GM12878 (cell line): ENCODE results near the gene CHAD. TPM values are rescaled to one million over a fixed set of nuclear protein-coding genes. Genes with fewer than 3 reads are reported as not detected.

ENCODE experiments used
- ATAC-seq: fragments of 200-7000 bp; cut with Tn5 transposase; 3 replicates; pipeline ENCODE4 v1.9.1; 2020; ENCODE audit warnings: mild to moderate bottlenecking, moderate library complexity
- BruUV-seq: library from RNA; stranded (reverse); fragments of 400-500 nt; replicated peaks from 2 replicates; lab custom pipeline; 2021; lab: Mats Ljungman, UMichigan
- CTCF ChIA-PET: fragments of 300-600 bp; sonication (Branson Sonifier 250); formaldehyde crosslinking; extraction: SDS; loops from one replicate; lab custom pipeline; 2021; ENCODE audit warnings: inconsistent platforms; lab: Yijun Ruan, JAX
- POLR2A ChIA-PET: fragments of 350-600 bp; formaldehyde crosslinking; extraction: SDS; loops from one replicate; lab custom pipeline; 2021; ENCODE audit warnings: inconsistent platforms; lab: Charles Lee
- RAD21 ChIA-PET: fragments of 300-600 bp; sonication (Branson Sonifier 250); formaldehyde crosslinking; loops from one replicate; lab custom pipeline; 2023; ENCODE audit warnings: antibody characterized with exemption; ENCODE audit not compliant: unreplicated experiment; lab: Charles Lee
- SMC1A ChIA-PET: fragments of 300-600 bp; sonication (Branson Sonifier 250); formaldehyde crosslinking; loops from one replicate; lab custom pipeline; 2023; ENCODE audit not compliant: unreplicated experiment, uncharacterized antibody; lab: Charles Lee
- DNase-seq: peaks from one replicate; pipeline ENCODE4 v3.0.0-alpha.2; 2011; ENCODE audit warnings: low read depth, low spot score
- FAIRE-seq: peaks from 3 replicates; lab custom pipeline; 2011; peaks lifted over from hg19 to GRCh38; lab: Jason Lieb, UNC
- H2AFZ ChIP-seq: 2 replicates; pipeline ENCODE4 v1.6.0; 2011; ENCODE audit warnings: low read depth, low read length, control low read depth; ENCODE audit not compliant: control insufficient read depth
- H3K27ac ChIP-seq: 2 replicates; pipeline ENCODE4 v1.5.1; 2011; ENCODE audit warnings: control low read depth; ENCODE audit not compliant: control insufficient read depth, insufficient read depth
- H3K27me3 ChIP-seq, 2 experiments: replicated peaks in 1 of 2; 2 replicates each; pipeline versions ENCODE4 v1.6.0 to v1.6.1; 2011; ENCODE audit warnings: low read length in 1 of 2; ENCODE audit not compliant: control insufficient read depth in 2 of 2, insufficient read depth in 2 of 2
- H3K36me3 ChIP-seq, 2 experiments: 2 replicates each; pipeline ENCODE4 v1.5.1; 2011; ENCODE audit warnings: low read length in 1 of 2; ENCODE audit not compliant: control insufficient read depth in 2 of 2, insufficient read depth in 2 of 2
- H3K4me1 ChIP-seq: 2 replicates; pipeline ENCODE4 v1.6.1; 2011; ENCODE audit warnings: mild to moderate bottlenecking, low read length, moderate library complexity, mixed read lengths; ENCODE audit not compliant: control insufficient read depth, insufficient read depth
- H3K4me2 ChIP-seq: 2 replicates; pipeline ENCODE4 v1.6.0; 2011; ENCODE audit warnings: control low read depth; ENCODE audit not compliant: control insufficient read depth, insufficient read depth
- H3K4me3 ChIP-seq: fragments of 200-600 bp; sonication (generic); 2 replicates; pipeline ENCODE4 v1.5.1; 2016
- H3K79me2 ChIP-seq: 2 replicates; pipeline ENCODE4 v1.6.0; 2011; ENCODE audit warnings: low read length; ENCODE audit not compliant: control insufficient read depth, insufficient read depth
- H3K9ac ChIP-seq: 2 replicates; pipeline ENCODE4 v1.8.0; 2011; ENCODE audit warnings: low read length, control low read depth, mixed read lengths; ENCODE audit not compliant: control insufficient read depth, insufficient read depth
- H3K9me3 ChIP-seq: replicated peaks from 3 replicates; pipeline ENCODE4 v1.5.1; 2011; ENCODE audit warnings: mild to moderate bottlenecking, low read length; ENCODE audit not compliant: control insufficient read depth, insufficient read depth
- H4K20me1 ChIP-seq: 2 replicates; pipeline ENCODE4 v1.6.0; 2011; ENCODE audit not compliant: control insufficient read depth, insufficient read depth
- EP300 ChIP-seq, 2 experiments: fragments of 150-350 bp in 1 of 2; IDR thresholded peaks; 2 replicates each; pipeline ENCODE4 v1.6.1; 2011 to 2012; ENCODE audit warnings: low read depth in 2 of 2, low read length in 2 of 2, borderline replicate concordance in 1 of 2, improper control_type of control experiment in 1 of 2, inconsistent platforms in 1 of 2; ENCODE audit not compliant: control insufficient read depth in 1 of 2
- PAX5 ChIP-seq: IDR thresholded peaks from 2 replicates; pipeline ENCODE4 v1.6.1; 2011; ENCODE audit warnings: low read depth, low read length, borderline replicate concordance
- PBX3 ChIP-seq: IDR thresholded peaks from 2 replicates; pipeline ENCODE4 v1.6.1; 2011; ENCODE audit warnings: mild to moderate bottlenecking, low read depth, low read length, moderate library complexity; ENCODE audit not compliant: insufficient replicate concordance
- RAD21 ChIP-seq: IDR thresholded peaks from 2 replicates; pipeline ENCODE4 v1.6.1; 2011; ENCODE audit warnings: mild to moderate bottlenecking, low read depth, low read length, moderate library complexity; ENCODE audit not compliant: insufficient read depth
- RCOR1 ChIP-seq: conservative IDR thresholded peaks from 2 replicates; pipeline ENCODE4 v1.6.1; 2012; ENCODE audit warnings: low read depth, low read length, improper control_type of control experiment
- RUNX3 ChIP-seq: IDR thresholded peaks from 2 replicates; pipeline ENCODE4 v1.6.1; 2012; ENCODE audit warnings: low read length, inconsistent platforms
- SMC3 ChIP-seq: IDR thresholded peaks from 2 replicates; pipeline ENCODE4 v1.6.1; 2011; ENCODE audit warnings: low read length, improper control_type of control experiment, borderline replicate concordance
- SREBF2 ChIP-seq: IDR thresholded peaks from 2 replicates; pipeline ENCODE4 v1.6.1; 2012; ENCODE audit warnings: mild to moderate bottlenecking, low read length
- WGBS: methylation state at CpG from one replicate; pipeline ENCODE4 v1.1.6; 2016; ENCODE audit warnings: low lambda C conversion rate; ENCODE audit not compliant: insufficient replicate concordance, insufficient coverage; ENCODE audit errors: missing lambda C conversion rate; 5-methylcytosine and 5-hydroxymethylcytosine counted together
- in situ Hi-C: fragments of 300-500 bp; cut with MboI; formaldehyde crosslinking; loops from 9 replicates; pipeline ENCODE4 v1.14.3; 2018; ENCODE audit warnings: mixed read lengths
- intact Hi-C: fragments of 100-400 bp; cut with micrococcal nuclease; formaldehyde crosslinking; loops from one replicate; pipeline ENCODE4 v1.14.2; 2022; ENCODE audit not compliant: unreplicated experiment
- polyA plus RNA-seq, 11 experiments: library from polyadenylated mRNA; depleted of rRNA in 4 of 11; unstranded in 6 of 11; stranded (reverse) in 5 of 11; fragments of >200 nt; fragmentation: Nextera tagmentation in 4 of 11; fragmentation: Illumina TruSeq in 1 of 11; extraction: Ambion mirVana in 4 of 11; extraction: Trizol in 1 of 11; gene quantifications; 1 replicate in 1 of 11; 2 replicates in 10 of 11; pipeline versions ENCODE4 v1.2.1 to v1.2.3, GENCODE V29; 2011 to 2016; ENCODE audit warnings: inconsistent platforms in 2 of 11, missing spikeins in 2 of 11, low read depth in 1 of 11
- total RNA-seq, 4 experiments: library from RNA; depleted of rRNA in 3 of 4; stranded (reverse); fragments of >200 nt in 3 of 4; fragmentation: Illumina TruSeq in 1 of 4; extraction: Trizol in 1 of 4; gene quantifications; 2 replicates each; pipeline versions ENCODE4 v1.2.1 to v1.2.3, GENCODE V29; 2013 to 2021
- TF ChIP-seq, protein P1 (sequence below): fragments of 450-650 bp; IDR thresholded peaks from 2 replicates; pipeline ENCODE4 v1.6.1; 2016; ENCODE audit warnings: mild to moderate bottlenecking, moderate library complexity, borderline replicate concordance

The CHAD gene
- total and polyA plus RNA-seq, 10 of the 15 experiments (the other 5 are each of a cell fraction or from before 2014, with no cell fraction given): 0.06 TPM; not detected in 9

GRCh38 chr17:50484386-50485155 lies 15.9 kb upstream of the CHAD start:
- no peak for ATAC-seq
- intact Hi-C loops (no loop called here), in situ Hi-C loops (loop anchor here (10.0 kb wide), 1 partner anchor 140 kb away; no protein-coding TSS in a partner anchor)

DNA sequence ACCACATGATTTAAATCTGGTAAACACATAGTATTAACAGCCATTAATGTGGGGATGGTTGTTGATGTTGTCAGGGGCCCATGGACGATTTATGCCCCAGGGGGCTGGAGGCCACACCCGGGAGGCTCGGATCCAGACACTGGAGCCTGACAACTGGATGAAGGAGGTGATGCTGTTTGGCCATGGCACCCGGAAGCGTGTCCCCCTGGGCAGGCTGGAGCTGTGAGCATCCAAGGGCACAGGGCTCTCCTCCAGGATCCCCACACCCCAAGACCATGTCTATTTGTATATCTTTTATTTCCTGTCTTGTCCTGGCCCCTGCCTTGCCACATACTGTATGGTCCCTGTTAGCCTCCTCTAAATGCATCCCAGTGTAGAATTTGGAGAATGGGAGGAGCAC lies 14.6 kb upstream of the CHAD start:
- intact Hi-C loops: no loop called here
- Histone ChIP-seq H3K36me3 (peaks cover 0 to 10% of the 10 kb centered on the region in 2 experiments; a peak in 2 of 4 replicates), H3K9ac (no peak overlapping the region), H3K4me3 (no peak overlapping the region), H3K27ac (no peak overlapping the region), H3K79me2 (no peaks in the 10 kb centered on the region), H3K4me1 (no peaks in the 10 kb centered on the region), H2AFZ (no peak overlapping the region), H3K4me2 (no peak overlapping the region), H3K27me3 (no peaks in the 10 kb centered on the region), H4K20me1 (no peaks in the 10 kb centered on the region), H3K9me3 (no peaks in the 10 kb centered on the region)
- SMC1A ChIA-PET: interaction anchor here (0.6 to 2.6 kb wide), 10 partner anchors 10 to 212 kb away, joined by 3 to 10 read pairs (median 5); partner anchors contain the start of genes EPN3 and LRRC59
- WGBS: 88% methylated on average over 5 of the region's 5 CpGs
- in situ Hi-C loops: loop anchor here (10.0 kb wide), 1 partner anchor 142 kb away; no protein-coding TSS in a partner anchor
- DNase-seq (no peak), FAIRE-seq (no peak), ATAC-seq (no peak)
- CTCF ChIA-PET: interaction anchor here (0.6 to 4.4 kb wide), 23 partner anchors 10 to 405 kb away, joined by 3 to 23 read pairs (median 4); no protein-coding TSS in a partner anchor
- RAD21 ChIA-PET: interaction anchor here (0.8 to 2.1 kb wide), 8 partner anchors 10 to 213 kb away, joined by 3 to 13 read pairs (median 4); no protein-coding TSS in a partner anchor
- TF ChIP-seq PAX5 (no peak), RCOR1 (no peak), PBX3 (no peak), SREBF2 (no peak), RAD21 (no peak)
- TF ChIP-seq, protein P1, sequence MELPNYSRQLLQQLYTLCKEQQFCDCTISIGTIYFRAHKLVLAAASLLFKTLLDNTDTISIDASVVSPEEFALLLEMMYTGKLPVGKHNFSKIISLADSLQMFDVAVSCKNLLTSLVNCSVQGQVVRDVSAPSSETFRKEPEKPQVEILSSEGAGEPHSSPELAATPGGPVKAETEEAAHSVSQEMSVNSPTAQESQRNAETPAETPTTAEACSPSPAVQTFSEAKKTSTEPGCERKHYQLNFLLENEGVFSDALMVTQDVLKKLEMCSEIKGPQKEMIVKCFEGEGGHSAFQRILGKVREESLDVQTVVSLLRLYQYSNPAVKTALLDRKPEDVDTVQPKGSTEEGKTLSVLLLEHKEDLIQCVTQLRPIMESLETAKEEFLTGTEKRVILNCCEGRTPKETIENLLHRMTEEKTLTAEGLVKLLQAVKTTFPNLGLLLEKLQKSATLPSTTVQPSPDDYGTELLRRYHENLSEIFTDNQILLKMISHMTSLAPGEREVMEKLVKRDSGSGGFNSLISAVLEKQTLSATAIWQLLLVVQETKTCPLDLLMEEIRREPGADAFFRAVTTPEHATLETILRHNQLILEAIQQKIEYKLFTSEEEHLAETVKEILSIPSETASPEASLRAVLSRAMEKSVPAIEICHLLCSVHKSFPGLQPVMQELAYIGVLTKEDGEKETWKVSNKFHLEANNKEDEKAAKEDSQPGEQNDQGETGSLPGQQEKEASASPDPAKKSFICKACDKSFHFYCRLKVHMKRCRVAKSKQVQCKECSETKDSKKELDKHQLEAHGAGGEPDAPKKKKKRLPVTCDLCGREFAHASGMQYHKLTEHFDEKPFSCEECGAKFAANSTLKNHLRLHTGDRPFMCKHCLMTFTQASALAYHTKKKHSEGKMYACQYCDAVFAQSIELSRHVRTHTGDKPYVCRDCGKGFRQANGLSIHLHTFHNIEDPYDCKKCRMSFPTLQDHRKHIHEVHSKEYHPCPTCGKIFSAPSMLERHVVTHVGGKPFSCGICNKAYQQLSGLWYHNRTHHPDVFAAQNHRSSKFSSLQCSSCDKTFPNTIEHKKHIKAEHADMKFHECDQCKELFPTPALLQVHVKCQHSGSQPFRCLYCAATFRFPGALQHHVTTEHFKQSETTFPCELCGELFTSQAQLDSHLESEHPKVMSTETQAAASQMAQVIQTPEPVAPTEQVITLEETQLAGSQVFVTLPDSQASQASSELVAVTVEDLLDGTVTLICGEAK: no peak
- BruUV-seq: no TSS peak
- POLR2A ChIA-PET: no interaction called here

More at GRCh38 chr17:50484386-50485155, 15.9 kb upstream of the CHAD start:
- H3K27ac ChIP-seq: no peak overlapping the region
- H2AFZ ChIP-seq: no peak overlapping the region
- TF ChIP-seq EP300 (IDR thresholded peaks at IDR 0.05; ENCODE audit: borderline replicate concordance in 1 of 2, control insufficient read depth in 1 of 2, low read depth in 2 of 2, low read length in 2 of 2): no peak
- TF ChIP-seq SMC3: no peak
- TF ChIP-seq RUNX3: no peak
- TF ChIP-seq, all 136 proteins: peak for 0
- Histone ChIP-seq H3K9ac (no peak overlapping the region), H3K79me2 (no peaks in the 10 kb centered on the region), H3K4me1 (no peaks in the 10 kb centered on the region), H3K4me2 (no peak overlapping the region), H3K36me3 (peaks cover 0 to 10% of the 10 kb centered on the region in 2 experiments; a peak in 2 of 4 replicates), H3K9me3 (no peaks in the 10 kb centered on the region), H4K20me1 (no peaks in the 10 kb centered on the region), H3K27me3 (no peaks in the 10 kb centered on the region), H3K4me3 (no peak overlapping the region)
- no peak for FAIRE-seq
- ChIA-PET SMC1A (interaction anchor here (1.3 to 2.5 kb wide), 7 partner anchors 9 to 210 kb away, joined by 3 to 10 read pairs (median 6); partner anchors contain the start of genes EPN3 and LRRC59), CTCF (interaction anchor here (0.5 to 4.4 kb wide), 16 partner anchors 9 to 369 kb away, joined by 3 to 23 read pairs (median 4); partner anchors contain the start of genes LRRC59 and XYLT2), POLR2A (interaction anchor here (0.7 kb wide), 1 partner anchor 777 kb away, joined by 7 read pairs; no protein-coding TSS in a partner anchor), RAD21 (interaction anchor here (0.6 to 2.1 kb wide), 7 partner anchors 9 to 166 kb away, joined by 3 to 13 read pairs (median 4); no protein-coding TSS in a partner anchor)
- DNase-seq: no peak
- BruUV-seq: no TSS peak
- 83% methylated on average over 11 of the region's 11 CpGs for WGBS
